Stimulated activated CD8-positive, alpha-beta memory T cell treated with anti-CD3 and anti-CD28 coated beads, Interleukin-15, amount 100 ng/mL, for 1 hour (primary cell): ENCODE measurements around the gene ALK.

Experiments
- DNase-seq: peaks from one replicate; pipeline ENCODE4 v3.0.0-alpha.2; 2020; ENCODE audit warnings: low read depth

ALK gene

GRCh38 chr2:29400930-29401653 is 520.3 kb downstream of the ALK start:
- no peak for DNase-seq

- DNase-seq = no peak
Observed at GRCh38 chr2:29398384-29399237, 522.8 kb downstream of the ALK start.

- DNase-seq = no peak
Observed at GRCh38 chr2:29397713-29398112, 523.7 kb downstream of the ALK start.

GRCh38 chr2:29397039-29397438 is 524.3 kb downstream of the ALK start:
- no peak for DNase-seq

- DNase-seq = no peak
Observed at GRCh38 chr2:29394981-29395350, 526.4 kb downstream of the ALK start.

- DNase-seq = no peak
Observed at GRCh38 chr2:29394311-29394980, 526.9 kb downstream of the ALK start.

- no peak for DNase-seq
Observed at GRCh38 chr2:29393676-29394075, 527.7 kb downstream of the ALK start.

GRCh38 chr2:29392774-29393173 is 528.6 kb downstream of the ALK start:
- DNase-seq = no peak

GRCh38 chr2:29390136-29390535 is 531.2 kb downstream of the ALK start:
- no peak for DNase-seq

GRCh38 chr2:29389686-29390085 is 531.7 kb downstream of the ALK start:
- DNase-seq = no peak

GRCh38 chr2:29388071-29388470 is 533.3 kb downstream of the ALK start:
- no peak for DNase-seq

GRCh38 chr2:29382486-29382885 is 538.9 kb downstream of the ALK start:
- DNase-seq = no peak

- no peak for DNase-seq
Observed at GRCh38 chr2:29377788-29378187, 543.6 kb downstream of the ALK start.

GRCh38 chr2:29376541-29376940 is 544.8 kb downstream of the ALK start:
- DNase-seq = no peak

- DNase-seq = no peak
Observed at GRCh38 chr2:29375843-29376242, 545.5 kb downstream of the ALK start.

- DNase-seq = no peak
Observed at GRCh38 chr2:29374823-29375222, 546.6 kb downstream of the ALK start.

GRCh38 chr2:29373870-29374269 is 547.5 kb downstream of the ALK start:
- DNase-seq = no peak

- DNase-seq = no peak
Observed at GRCh38 chr2:29372185-29372584, 549.2 kb downstream of the ALK start.

- no peak for DNase-seq
Observed at GRCh38 chr2:29370581-29371125, 550.7 kb downstream of the ALK start.

- no peak for DNase-seq
Observed at GRCh38 chr2:29370173-29370572, 551.2 kb downstream of the ALK start.

GRCh38 chr2:29368659-29369040 is 552.7 kb downstream of the ALK start:
- no peak for DNase-seq

GRCh38 chr2:29367986-29368658 is 553.3 kb downstream of the ALK start:
- DNase-seq = no peak
